Right ventricle myocardium inferior (tissue), 1 donor: ENCODE results near the gene YIPF4. TPM values are rescaled to one million over a fixed set of nuclear protein-coding genes. Genes with fewer than 3 reads are reported as not detected.
"Not testable (repeated sequence)": the region's sequence is repeated elsewhere in the genome, so short reads cannot be mapped to it uniquely, and the experiment has no call there.

Source experiments
- ATAC-seq: fragments of 200-7000 bp; cut with Tn5 transposase; one replicate; pipeline ENCODE4 v1.9.1; 2020; ENCODE audit warnings: mild to moderate bottlenecking, moderate library complexity
- DNase-seq: peaks from one replicate; pipeline ENCODE4 v3.0.0; 2021; ENCODE audit errors: missing footprints
- intact Hi-C: fragments of 100-400 bp; cut with DNase I; formaldehyde crosslinking; loops from one replicate; pipeline ENCODE4 v1.11.0; 2022
- total RNA-seq: library from RNA; stranded (reverse); fragmentation: NEBNext Ultra II Directional; extraction: Animal tissue kit (Norgen Biotek cat#: 25700); gene quantifications from one replicate; pipeline ENCODE4 v1.2.1, GENCODE V29; 2021
- donor health status: DM: no; HTN: yes; CAD: no; lungs with severe emphysema.

The YIPF4 gene
- total RNA-seq, 1 donor from 2014 or later = 77.2 TPM

- intact Hi-C loops = no loop called here
- peak; percentile 1 for ATAC-seq
- peak; percentile 76 for DNase-seq
Observed at GRCh38 chr2:32357318-32358110, 79.8 kb downstream of the YIPF4 start.

- no peak for DNase-seq
- no peak for ATAC-seq
- intact Hi-C loops = no loop called here
Observed at GRCh38 chr2:32358111-32358482, 80.4 kb downstream of the YIPF4 start.

GRCh38 chr2:32360416-32360815 lies 82.7 kb downstream of the YIPF4 start:
- no peak for DNase-seq
- intact Hi-C loops = no loop called here
- no peak for ATAC-seq

- intact Hi-C loops, DNase-seq, ATAC-seq: not testable (repeated sequence)
Observed at GRCh38 chr2:32362997-32363396, 85.3 kb downstream of the YIPF4 start.

GRCh38 chr2:32363597-32363996 lies 85.9 kb downstream of the YIPF4 start:
- no peak for ATAC-seq
- intact Hi-C loops = no loop called here
- DNase-seq = no peak

DNA sequence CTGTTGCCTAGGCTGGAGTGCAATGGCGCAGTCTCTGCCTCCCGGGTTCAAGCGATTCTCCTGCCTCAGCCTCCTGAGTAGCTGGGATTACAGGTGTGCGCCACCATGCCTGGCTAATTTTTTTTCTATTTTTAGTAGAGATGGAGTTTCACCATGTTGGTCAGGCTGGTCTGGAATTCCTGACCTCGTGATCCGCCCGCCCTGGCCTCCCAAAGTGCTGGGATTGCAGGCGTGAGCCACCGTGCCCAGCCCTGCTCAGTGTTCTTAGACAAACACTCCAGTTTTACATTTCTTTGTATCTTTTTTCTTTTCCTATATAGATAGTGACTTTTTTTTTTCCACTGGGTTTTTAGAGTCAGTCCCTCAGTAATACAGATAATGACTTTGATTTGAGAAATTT lies 86.6 kb downstream of the YIPF4 start:
- intact Hi-C loops = not testable (repeated sequence)

DNA sequence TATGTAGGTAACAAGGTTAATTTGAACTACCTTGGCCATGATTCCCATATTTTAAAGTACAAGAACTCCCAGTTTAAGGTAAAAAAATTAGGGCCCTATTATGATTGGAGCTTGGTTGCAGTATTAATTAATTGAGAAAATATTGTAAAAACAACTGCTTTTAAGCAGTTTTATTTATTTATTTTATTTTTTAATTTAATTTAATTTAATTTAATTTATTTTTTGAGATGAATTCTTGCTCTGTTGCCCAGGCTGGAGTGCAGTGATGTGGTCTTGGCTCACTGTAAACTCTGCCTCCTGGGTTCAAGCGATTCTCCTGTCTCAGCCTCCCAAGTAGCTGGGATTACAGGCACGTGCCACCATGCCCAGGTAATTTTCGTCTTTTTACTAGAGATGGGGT lies 88.0 kb downstream of the YIPF4 start:
- ATAC-seq, intact Hi-C loops, DNase-seq: not testable (repeated sequence)

More for the DNA sequence above, 86.6 kb downstream of the YIPF4 start:
- ATAC-seq, DNase-seq: not testable (repeated sequence)

Other genes starting within 250 kb of the YIPF4 start
- 42.8 TPM for gene DPY30, start 238.1 kb upstream of the YIPF4 start, total RNA-seq
- 9.9 TPM for gene SPAST, start 214.3 kb upstream of the YIPF4 start, total RNA-seq
- gene SLC30A6, start 112.0 kb upstream of the YIPF4 start, total RNA-seq = 13.4 TPM
- 1.4 TPM for gene NLRC4, start 13.0 kb upstream of the YIPF4 start, total RNA-seq
- 35.7 TPM for gene BIRC6, start 79.1 kb downstream of the YIPF4 start, total RNA-seq